ENCODE measurements around the gene IRF5.

Gene IRF5

DNA sequence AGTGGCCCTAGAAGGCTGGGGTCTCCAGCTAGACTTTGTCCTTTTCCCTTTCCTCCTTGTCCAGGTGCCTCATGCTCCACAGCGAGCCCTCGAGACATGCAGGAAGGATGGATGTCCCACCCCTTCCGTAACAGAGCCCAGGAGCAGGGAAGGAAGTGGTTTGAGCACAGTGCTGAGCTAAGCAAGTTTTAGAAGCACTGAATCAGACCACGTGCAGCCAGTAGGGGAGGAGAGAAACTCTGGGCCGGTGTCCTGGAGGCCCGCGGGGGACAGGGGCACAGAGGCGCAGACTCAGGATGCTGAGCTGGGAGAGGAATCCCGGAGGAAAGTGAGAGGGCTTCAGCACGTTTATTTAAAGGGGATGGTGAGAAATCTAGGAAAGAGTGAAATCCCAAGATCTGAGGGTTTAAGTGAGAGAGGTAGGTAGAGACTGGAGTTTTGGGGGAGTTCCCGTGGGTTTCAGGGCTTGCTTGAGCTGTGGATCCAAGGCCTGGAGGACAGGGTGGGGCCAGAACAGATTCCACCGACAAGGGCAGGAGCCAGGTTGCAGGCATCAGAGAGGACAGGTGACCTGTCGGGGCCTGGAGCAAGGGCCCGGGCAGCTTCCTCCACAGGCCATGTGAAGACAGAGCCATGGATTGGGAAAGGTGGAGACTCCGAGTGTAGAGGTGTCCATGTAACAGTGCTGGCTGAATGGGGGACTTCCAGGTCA lies 4.4 kb upstream of the IRF5 start:
- no peak for DNase-seq (ENCODE audit: low read depth)

GRCh38 chr7:128934361-128935341 lies 3.1 kb upstream of the IRF5 start:
- no peak for DNase-seq (ENCODE audit: low read depth)
- TF ChIP-seq CTCF (IDR thresholded peaks at IDR 0.05; ENCODE audit: low read depth, low read length, missing control alignments) = no peak
- in situ Hi-C loops (cut with HindIII; ENCODE audit: low sequenced_read_pairs) = no loop called here
- H3K4me3 ChIP-seq (ENCODE audit: low read depth, low read length) = no peak overlapping the region

More for the DNA sequence above, 4.4 kb upstream of the IRF5 start:
- in situ Hi-C loops (cut with HindIII; ENCODE audit: low sequenced_read_pairs) = no loop called here
- H3K4me3 ChIP-seq (ENCODE audit: low read depth, low read length) = no peak overlapping the region
- no peak for TF ChIP-seq CTCF (IDR thresholded peaks at IDR 0.05; ENCODE audit: low read depth, low read length, missing control alignments)

DNA sequence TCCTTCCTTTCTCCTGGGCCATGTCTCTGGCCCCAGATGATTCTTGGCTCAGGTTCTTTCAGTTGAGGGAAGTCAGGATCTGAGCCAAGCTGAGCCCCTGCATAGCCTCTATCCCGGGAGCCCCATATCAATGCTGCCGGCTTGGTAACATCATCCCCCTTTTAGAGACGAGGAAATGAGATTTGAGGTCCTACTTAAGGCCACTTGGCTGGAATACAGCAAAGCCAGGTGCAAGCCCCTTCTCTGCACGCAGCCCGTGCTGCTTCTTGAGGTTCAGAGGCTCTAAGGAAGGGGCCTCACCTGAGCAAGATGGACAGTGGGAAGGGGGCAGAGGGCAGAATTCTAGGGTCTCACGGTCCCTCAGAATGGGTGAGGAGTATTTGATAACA lies 2.4 kb upstream of the IRF5 start:
- no peak for DNase-seq (ENCODE audit: low read depth)
- no peak overlapping the region for H3K4me3 ChIP-seq (ENCODE audit: low read depth, low read length)
- in situ Hi-C loops (cut with HindIII; ENCODE audit: low sequenced_read_pairs) = no loop called here
- no peak for TF ChIP-seq CTCF (IDR thresholded peaks at IDR 0.05; ENCODE audit: low read depth, low read length, missing control alignments)

DNA sequence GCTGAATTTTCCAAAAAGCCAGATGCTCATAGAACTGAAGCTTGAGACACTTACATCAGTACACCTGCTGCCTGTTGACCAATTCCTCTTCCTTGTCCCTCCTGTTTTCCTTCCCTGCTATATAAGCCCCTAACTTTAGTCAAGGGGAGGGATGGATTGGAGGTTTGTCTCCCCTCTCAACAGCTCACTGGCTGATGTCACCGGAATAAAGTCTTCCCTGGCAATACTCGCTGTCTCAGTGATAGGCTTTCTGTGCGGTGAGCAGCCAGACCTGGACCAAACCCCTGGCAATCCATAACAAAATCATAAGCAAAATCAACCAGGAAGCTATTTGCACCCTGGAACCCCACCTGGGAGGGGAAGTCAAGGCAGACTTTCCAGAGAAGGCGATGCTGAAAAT lies 929 bp upstream of the IRF5 start:
- no peak overlapping the region for H3K4me3 ChIP-seq (ENCODE audit: low read depth, low read length)
- TF ChIP-seq CTCF (IDR thresholded peaks at IDR 0.05; ENCODE audit: low read depth, low read length, missing control alignments) = no peak
- no peak for DNase-seq (ENCODE audit: low read depth)
- in situ Hi-C loops (cut with HindIII; ENCODE audit: low sequenced_read_pairs) = no loop called here

DNA sequence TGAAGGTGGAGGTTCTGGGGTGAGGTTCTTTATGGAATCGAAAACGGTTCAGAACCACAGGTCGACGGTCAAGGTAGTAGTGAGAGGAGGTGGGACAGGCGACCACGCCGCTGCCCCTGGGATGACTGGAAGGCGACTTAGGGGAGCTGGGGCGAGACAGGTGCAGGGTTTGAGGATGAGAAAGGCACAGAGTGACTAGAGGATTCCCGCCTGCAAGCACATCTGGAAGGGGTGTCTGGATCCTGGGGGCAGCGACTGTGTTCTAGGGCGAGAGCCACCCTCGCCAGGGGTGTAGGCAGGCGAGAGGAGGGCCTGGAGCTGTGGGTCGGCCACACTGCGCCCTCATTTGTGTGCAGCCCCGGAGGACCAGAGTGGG lies 468 bp upstream of the IRF5 start:
- no peak for TF ChIP-seq CTCF (IDR thresholded peaks at IDR 0.05; ENCODE audit: low read depth, low read length, missing control alignments)
- in situ Hi-C loops (cut with HindIII; ENCODE audit: low sequenced_read_pairs) = no loop called here
- no peak for DNase-seq (ENCODE audit: low read depth)
- H3K4me3 ChIP-seq (ENCODE audit: low read depth, low read length) = no peak overlapping the region

- no peak for DNase-seq (ENCODE audit: low read depth)
- TF ChIP-seq CTCF (IDR thresholded peaks at IDR 0.05; ENCODE audit: low read depth, low read length, missing control alignments) = no peak
- in situ Hi-C loops (cut with HindIII; ENCODE audit: low sequenced_read_pairs) = no loop called here
- H3K4me3 ChIP-seq (ENCODE audit: low read depth, low read length) = peak overlapping the region; percentile 34
These were observed 882 bp downstream of the IRF5 start for GRCh38 chr7:128938544-128939074.

All from astrocyte of the cerebellum (primary cell).